ENCODE data around the gene EP300.

The EP300 gene

GRCh38 chr22:41074466-41074865 is 17.9 kb upstream of the EP300 start:
- no peak overlapping the region for H3K4me3 ChIP-seq (ENCODE audit: low read depth, low read length)
- DNase-seq (ENCODE audit: low read depth, low spot score) = no peak
- in situ Hi-C loops (cut with HindIII; ENCODE audit: low sequenced_read_pairs) = no loop called here
- TF ChIP-seq CTCF (IDR thresholded peaks at IDR 0.05; ENCODE audit: low read depth, low read length) = no peak

GRCh38 chr22:41074941-41075710 is 17.3 kb upstream of the EP300 start:
- no peak overlapping the region for H3K4me3 ChIP-seq (ENCODE audit: low read depth, low read length)
- no peak for TF ChIP-seq CTCF (IDR thresholded peaks at IDR 0.05; ENCODE audit: low read depth, low read length)
- in situ Hi-C loops (cut with HindIII; ENCODE audit: low sequenced_read_pairs) = no loop called here
- no peak for DNase-seq (ENCODE audit: low read depth, low spot score)

- in situ Hi-C loops (cut with HindIII; ENCODE audit: low sequenced_read_pairs) = no loop called here
- no peak overlapping the region for H3K4me3 ChIP-seq (ENCODE audit: low read depth, low read length)
- no peak for TF ChIP-seq CTCF (IDR thresholded peaks at IDR 0.05; ENCODE audit: low read depth, low read length)
- no peak for DNase-seq (ENCODE audit: low read depth, low spot score)
Measured at GRCh38 chr22:41075946-41076345, 16.4 kb upstream of the EP300 start.

- no peak for TF ChIP-seq CTCF (IDR thresholded peaks at IDR 0.05; ENCODE audit: low read depth, low read length)
- no peak for DNase-seq (ENCODE audit: low read depth, low spot score)
- in situ Hi-C loops (cut with HindIII; ENCODE audit: low sequenced_read_pairs) = no loop called here
- no peak overlapping the region for H3K4me3 ChIP-seq (ENCODE audit: low read depth, low read length)
Measured at GRCh38 chr22:41076857-41077256, 15.5 kb upstream of the EP300 start.

- H3K4me3 ChIP-seq (ENCODE audit: low read depth, low read length) = no peak overlapping the region
- in situ Hi-C loops (cut with HindIII; ENCODE audit: low sequenced_read_pairs) = no loop called here
- no peak for TF ChIP-seq CTCF (IDR thresholded peaks at IDR 0.05; ENCODE audit: low read depth, low read length)
- DNase-seq (ENCODE audit: low read depth, low spot score) = no peak
Measured at GRCh38 chr22:41078931-41079330, 13.5 kb upstream of the EP300 start.

GRCh38 chr22:41085842-41086241 is 6.5 kb upstream of the EP300 start:
- no peak for TF ChIP-seq CTCF (IDR thresholded peaks at IDR 0.05; ENCODE audit: low read depth, low read length)
- in situ Hi-C loops (cut with HindIII; ENCODE audit: low sequenced_read_pairs) = no loop called here

More at GRCh38 chr22:41085842-41086241, 6.5 kb upstream of the EP300 start:
- no peak for DNase-seq (ENCODE audit: low read depth, low spot score)
- H3K4me3 ChIP-seq (ENCODE audit: low read depth, low read length) = no peak overlapping the region

Measured in astrocyte of the spinal cord (primary cell).